GM10266 (cell line): Measurements from ENCODE around the gene LHFPL3.

Experiments used
- DNase-seq: peaks from one replicate; pipeline ENCODE4 v3.0.0; 2012; ENCODE audit errors: extremely low spot score
- CTCF ChIP-seq: IDR thresholded peaks from 2 replicates; pipeline ENCODE4 v1.5.1; 2012; ENCODE audit warnings: mild to moderate bottlenecking, low read depth; ENCODE audit not compliant: control insufficient read depth, insufficient read depth; ENCODE audit errors: missing control alignments

Gene LHFPL3

GRCh38 chr7:104955276-104955675, 626.9 kb downstream of the LHFPL3 start:
- DNase-seq, result no peak
- TF ChIP-seq CTCF, result no peak
